NOMO-1 treated with DMSO at 0.1 percent for 48 hours (cell line): ENCODE data around the gene TWF2.
A peak's percentile ranks its signal among the peaks of the same experiment; 100 is the strongest.

Source experiments
- DNase-seq: peaks from one replicate; lab custom pipeline; 2025; ENCODE audit not compliant: unreplicated experiment; lab: John Stamatoyannopoulos, UW

TWF2 gene

DNA sequence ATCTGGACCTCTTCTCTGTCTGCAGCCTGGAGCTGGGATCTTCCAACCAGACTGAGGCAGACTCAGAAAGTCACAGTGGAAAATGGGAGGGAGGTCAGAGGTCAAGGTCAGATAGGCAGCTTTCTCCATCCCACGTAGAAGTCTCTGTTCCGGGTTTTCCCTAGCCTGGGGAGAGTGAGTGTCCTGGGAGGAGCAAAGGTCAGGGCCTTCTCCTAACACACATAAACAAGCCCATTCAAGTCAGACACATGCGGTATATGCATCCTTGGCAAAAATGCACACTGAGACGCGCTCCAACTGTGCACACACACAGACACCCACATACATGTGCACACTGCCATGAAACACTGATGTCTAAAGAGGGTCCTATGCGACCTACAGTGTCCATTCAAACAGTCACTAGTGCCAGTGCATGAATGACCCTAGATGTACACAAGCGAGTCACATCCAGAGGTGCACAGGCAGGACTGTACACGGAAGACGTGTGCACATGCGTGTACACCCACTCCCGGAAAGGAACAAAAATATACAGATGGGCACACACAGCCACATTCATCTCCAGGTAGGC, 681 bp downstream of the TWF2 start:
- no peak for DNase-seq

- no peak for DNase-seq
Observed at GRCh38 chr3:52237657-52238172, 1.2 kb downstream of the TWF2 start.

DNA sequence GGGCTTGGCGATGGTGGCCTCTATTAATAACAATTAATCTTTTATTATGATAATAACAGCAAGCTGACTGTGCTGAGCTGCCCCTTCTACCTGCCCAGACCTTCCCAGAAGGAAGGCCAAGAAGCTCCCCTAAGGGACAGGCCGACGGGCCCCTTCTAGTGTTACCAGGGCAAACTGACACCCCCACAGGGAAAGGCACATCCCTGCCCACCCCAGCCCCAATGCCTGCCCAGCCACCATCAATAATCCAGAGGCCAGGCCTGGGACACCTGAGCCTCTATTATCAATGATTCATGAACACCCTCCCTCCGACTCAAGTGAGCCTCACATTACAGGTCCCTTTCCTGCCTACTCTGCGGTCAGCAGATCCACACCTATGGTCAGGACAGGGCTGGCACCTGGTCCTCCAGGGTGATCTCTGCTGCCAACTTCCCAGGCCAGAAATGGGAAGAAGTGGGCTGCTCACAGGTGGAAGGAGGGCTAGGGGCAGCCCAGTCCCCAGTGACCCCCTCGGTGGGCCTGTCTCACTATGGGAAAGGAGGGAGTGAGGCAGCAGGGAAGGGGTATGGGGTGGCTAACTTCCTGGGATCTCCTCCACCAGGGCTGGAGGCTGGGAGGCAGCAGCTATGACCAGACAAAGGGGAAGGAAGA, 1.8 kb downstream of the TWF2 start:
- peak; percentile 3 for DNase-seq

- no peak for DNase-seq
Observed at GRCh38 chr3:52236424-52236886, 2.5 kb downstream of the TWF2 start.

- no peak for DNase-seq
Observed at GRCh38 chr3:52234516-52235447, 4.2 kb downstream of the TWF2 start.

DNA sequence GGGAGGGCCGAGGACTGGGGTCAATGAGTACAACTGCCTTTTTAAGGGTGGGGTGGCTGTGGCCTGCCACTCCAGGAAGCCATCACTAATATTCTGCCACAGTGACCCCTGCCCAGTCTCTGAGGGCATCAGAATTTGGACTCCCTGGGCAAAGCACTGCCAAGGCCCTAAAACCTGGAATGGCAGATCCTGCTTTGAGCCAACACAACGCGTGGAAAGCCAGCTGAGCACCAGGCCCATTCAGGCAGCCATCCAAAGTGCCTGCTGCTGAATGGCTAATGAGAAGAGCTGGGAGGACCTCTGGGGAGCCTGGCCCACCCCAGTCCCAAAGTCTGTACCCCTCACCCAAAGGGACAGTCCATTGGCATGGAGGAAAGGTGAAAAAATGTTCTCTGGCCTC, 5.0 kb downstream of the TWF2 start:
- no peak for DNase-seq

GRCh38 chr3:52233108-52233591, 5.8 kb downstream of the TWF2 start:
- DNase-seq, result no peak

DNA sequence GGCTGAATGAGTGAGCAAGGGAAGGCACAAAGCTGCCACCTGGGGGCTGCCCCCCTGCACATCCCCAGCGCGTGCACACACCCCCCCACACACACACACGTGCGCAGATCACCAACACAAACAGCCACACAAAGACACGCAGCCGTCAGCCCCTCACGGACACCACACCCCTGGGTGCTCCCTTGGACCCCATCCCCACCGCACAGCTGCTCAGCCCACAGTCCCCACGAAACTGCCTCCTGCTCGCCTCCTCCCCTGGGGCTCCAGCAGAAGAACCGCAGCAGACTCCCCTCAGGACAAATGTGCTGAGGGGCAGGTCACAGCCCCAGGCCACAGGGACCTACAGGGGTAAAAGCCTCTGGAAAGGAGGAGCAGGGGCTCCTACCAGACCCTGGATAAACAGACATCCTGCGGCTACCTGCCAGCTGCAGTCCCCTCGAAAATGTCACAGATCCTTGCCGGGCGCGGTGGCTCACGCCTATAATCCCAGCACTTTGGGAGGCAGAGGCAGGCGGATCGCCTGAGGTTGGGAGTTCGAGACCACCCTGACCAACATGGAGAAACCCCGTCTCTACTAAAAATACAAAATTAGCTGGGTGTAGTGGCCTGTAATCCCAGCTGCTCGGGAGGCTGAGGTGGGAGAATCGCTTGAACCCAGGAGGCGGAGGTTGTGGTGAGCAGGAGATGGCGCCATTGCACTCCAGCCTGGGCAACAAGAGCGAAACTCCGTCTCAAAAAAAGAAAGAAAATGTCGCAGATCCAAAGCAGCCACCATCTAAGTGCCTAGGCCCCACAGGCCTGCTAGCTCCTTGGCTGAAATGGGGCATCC, 6.5 kb downstream of the TWF2 start:
- no peak for DNase-seq

DNA sequence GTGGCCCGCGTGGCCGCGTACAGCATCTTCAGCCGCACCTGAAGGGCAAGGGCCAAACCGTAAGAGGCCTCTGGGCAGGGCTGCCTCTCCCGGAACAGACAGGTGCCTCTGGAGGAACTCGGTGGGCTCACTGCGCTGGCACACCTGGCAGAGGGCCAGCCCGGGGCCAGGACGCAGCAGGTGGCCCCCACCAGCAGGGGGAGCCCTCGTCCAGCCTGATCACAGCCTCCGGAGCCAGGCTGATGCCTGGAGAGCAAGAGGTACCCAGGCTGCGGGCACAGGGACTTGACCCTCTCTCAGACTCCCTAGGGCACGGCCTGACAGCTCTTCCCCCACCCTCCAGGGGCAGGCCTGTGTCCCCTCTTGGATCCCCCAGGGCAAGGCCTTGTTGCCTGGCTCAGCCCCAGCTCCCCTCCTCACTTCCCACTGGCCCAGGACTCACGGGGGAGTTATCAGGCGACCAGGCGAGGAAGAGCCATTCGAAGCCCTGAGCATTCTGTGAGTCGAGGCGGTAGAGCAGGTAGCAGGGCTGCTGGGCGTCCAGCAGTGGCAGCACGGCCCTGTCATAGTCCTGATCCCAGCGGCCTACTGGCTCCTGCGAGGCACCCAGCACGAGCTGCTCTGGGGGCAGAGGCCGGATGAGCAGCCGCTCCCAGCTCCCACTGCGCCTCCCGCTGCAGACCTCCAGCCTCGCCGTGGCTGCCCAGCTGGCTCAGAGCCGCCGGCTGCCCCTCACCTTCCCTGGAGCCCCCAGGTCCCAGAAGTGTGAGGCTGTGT, 7.3 kb downstream of the TWF2 start:
- DNase-seq, result peak; percentile 55

GRCh38 chr3:52230889-52231499, 8.0 kb downstream of the TWF2 start:
- DNase-seq, result no peak

DNA sequence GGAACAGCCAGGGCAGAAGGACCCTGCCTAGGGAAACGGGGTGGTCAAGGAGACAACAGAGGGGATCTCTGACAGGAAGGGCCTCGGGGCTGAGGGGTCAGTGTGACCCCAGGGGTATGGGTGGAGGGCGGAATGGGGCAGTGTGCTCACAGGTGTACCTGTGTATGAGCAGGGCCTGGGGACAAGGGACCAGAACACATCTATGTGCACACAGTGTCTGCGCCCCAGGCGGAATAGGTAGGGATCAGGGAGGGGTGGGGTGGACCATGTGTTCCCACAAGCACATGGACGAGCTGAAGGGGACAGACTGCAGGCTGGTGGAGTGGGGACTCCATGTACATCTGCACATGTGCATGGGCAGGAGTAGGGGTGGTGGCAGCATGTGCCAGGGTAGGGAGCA, 8.5 kb downstream of the TWF2 start:
- no peak for DNase-seq

GRCh38 chr3:52229656-52230055, 9.3 kb downstream of the TWF2 start:
- DNase-seq, result no peak

GRCh38 chr3:52228751-52229291, 10.1 kb downstream of the TWF2 start:
- DNase-seq, result no peak

GRCh38 chr3:52228266-52228665, 10.7 kb downstream of the TWF2 start:
- DNase-seq, result no peak

DNA sequence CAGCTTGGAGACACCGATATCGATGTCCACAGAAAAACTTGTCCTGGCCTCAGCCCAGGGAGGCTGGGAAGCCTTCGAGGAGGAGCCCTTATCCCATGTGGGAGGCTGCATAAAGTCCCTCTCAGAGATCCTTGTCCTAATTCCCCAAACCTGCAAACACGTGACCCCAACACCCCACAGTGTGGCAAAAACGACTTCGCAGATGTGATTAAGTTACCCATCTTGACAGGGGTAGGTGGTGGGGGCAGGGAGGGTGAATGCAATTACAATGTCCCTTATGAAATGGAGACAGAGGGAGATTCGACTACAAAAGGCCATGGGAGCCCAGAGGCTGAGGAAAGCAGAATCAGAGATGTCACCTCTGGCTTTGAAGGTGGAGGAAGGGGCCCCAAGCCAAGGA, 11.2 kb downstream of the TWF2 start:
- no peak for DNase-seq

DNA sequence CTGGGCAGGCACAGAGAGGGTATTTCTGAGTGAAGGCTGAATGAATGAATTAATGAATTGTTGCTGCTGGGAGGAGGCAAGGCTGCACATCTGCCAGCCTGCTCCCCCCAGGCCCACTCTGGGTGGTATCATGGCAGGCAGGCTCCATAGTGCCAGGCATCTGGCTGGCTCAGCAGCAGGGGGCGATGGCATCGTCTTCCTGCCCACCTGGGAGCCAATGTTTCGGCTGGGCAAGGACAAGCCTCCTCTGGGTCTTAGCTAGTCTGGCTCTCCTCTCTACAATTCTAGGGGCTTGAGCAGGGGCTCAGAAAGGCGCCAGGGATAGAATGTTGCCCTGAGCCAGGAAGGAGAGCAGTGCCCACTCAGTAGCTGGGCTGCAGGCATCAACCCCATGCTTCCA, 11.8 kb downstream of the TWF2 start:
- no peak for DNase-seq

GRCh38 chr3:52226229-52226817, 12.6 kb downstream of the TWF2 start:
- DNase-seq, result no peak

- peak; percentile 92 for DNase-seq
Observed at GRCh38 chr3:52225452-52226228, 13.3 kb downstream of the TWF2 start, which contains the start of gene TLR9. Gene TLR9 (minus strand): TSS chr3:52225645. CDS start chr3:52225529, 116 bp downstream.
